HepG2 (cell line): ENCODE data around the gene PTPRQ.

Experiments used
- CBFB ChIP-seq: sonication (generic); formaldehyde crosslinking; IDR thresholded peaks from 2 replicates; pipeline ENCODE4 v1.4.0; 2020; ENCODE audit warnings: missing genetic modification reagents
- EP300 ChIP-seq, 3 experiments: sonication (generic) in 1 of 3; formaldehyde crosslinking in 1 of 3; IDR thresholded peaks; 2 replicates each; pipeline versions ENCODE4 v1.5.1 to v1.6.1; 2011 to 2020; ENCODE audit warnings: low read depth in 2 of 3, low read length in 2 of 3, borderline replicate concordance in 1 of 3, improper control_type of control experiment in 1 of 3, mild to moderate bottlenecking in 1 of 3, missing genetic modification reagents in 1 of 3, moderate library complexity in 1 of 3
- TF ChIP-seq, protein P1 (sequence below): sonication (generic); formaldehyde crosslinking; IDR thresholded peaks from 2 replicates; pipeline ENCODE4 v1.5.0; 2020; ENCODE audit warnings: mild to moderate bottlenecking, missing genetic modification reagents, moderate library complexity

DNA sequence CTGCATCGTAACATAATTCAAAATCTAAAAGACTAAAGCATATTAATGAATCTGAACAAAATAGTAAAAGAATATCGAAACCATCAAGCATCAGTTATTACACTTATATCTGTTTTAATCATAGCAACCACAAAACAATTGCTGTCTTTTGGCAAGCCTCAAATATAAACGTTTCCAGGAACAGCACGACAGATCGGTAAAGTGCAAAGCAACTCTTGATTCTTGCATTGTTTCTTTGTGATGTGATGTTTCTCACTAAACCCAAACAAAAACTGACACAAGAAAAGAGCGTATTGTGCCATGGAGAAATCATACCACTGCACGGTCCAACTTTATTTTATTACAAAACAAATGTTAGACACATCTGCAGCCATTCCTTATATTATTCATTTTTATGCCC lies 254.2 kb downstream of the PTPRQ start:
- TF ChIP-seq CBFB (CRISPR knock-in tag) = no peak
- TF ChIP-seq, protein P1, sequence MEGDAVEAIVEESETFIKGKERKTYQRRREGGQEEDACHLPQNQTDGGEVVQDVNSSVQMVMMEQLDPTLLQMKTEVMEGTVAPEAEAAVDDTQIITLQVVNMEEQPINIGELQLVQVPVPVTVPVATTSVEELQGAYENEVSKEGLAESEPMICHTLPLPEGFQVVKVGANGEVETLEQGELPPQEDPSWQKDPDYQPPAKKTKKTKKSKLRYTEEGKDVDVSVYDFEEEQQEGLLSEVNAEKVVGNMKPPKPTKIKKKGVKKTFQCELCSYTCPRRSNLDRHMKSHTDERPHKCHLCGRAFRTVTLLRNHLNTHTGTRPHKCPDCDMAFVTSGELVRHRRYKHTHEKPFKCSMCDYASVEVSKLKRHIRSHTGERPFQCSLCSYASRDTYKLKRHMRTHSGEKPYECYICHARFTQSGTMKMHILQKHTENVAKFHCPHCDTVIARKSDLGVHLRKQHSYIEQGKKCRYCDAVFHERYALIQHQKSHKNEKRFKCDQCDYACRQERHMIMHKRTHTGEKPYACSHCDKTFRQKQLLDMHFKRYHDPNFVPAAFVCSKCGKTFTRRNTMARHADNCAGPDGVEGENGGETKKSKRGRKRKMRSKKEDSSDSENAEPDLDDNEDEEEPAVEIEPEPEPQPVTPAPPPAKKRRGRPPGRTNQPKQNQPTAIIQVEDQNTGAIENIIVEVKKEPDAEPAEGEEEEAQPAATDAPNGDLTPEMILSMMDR (CRISPR knock-in tag) = no peak
- TF ChIP-seq EP300 (IDR thresholded peaks at IDR 0.05; ENCODE audit: low read depth in 2 of 2, low read length in 2 of 2) = no peak
- no peak for TF ChIP-seq EP300 (CRISPR knock-in tag; IDR thresholded peaks at IDR 0.05; ENCODE audit: borderline replicate concordance)
